ENCODE results near the gene COG5.

The COG5 gene

GRCh38 chr7:107591421-107591820, 27.7 kb upstream of the COG5 start:
- no peak overlapping the region for H3K27ac Mint-ChIP-seq
- H3K4me1 Mint-ChIP-seq, result no peaks in the 10 kb centered on the region
- H3K36me3 Mint-ChIP-seq (ENCODE audit: low read depth), result peaks cover 25% of the 10 kb centered on the region
- DNase-seq (no peak), ATAC-seq (no peak)
- no peaks in the 10 kb centered on the region for H3K27me3 Mint-ChIP-seq
- no peak overlapping the region for H3K4me3 Mint-ChIP-seq
- no peaks in the 10 kb centered on the region for H3K9me3 Mint-ChIP-seq

GRCh38 chr7:107588529-107589130, 24.9 kb upstream of the COG5 start:
- ATAC-seq (no peak), DNase-seq (no peak)
- H3K36me3 Mint-ChIP-seq (ENCODE audit: low read depth), result peaks cover 30% of the 10 kb centered on the region
- no peaks in the 10 kb centered on the region for H3K27me3 Mint-ChIP-seq
- H3K27ac Mint-ChIP-seq, result no peak overlapping the region
- no peaks in the 10 kb centered on the region for H3K4me1 Mint-ChIP-seq
- H3K9me3 Mint-ChIP-seq, result no peaks in the 10 kb centered on the region
- no peak overlapping the region for H3K4me3 Mint-ChIP-seq

GRCh38 chr7:107584716-107585115, 21.0 kb upstream of the COG5 start:
- Mint-ChIP-seq H3K4me3 (no peak overlapping the region), H3K9me3 (no peaks in the 10 kb centered on the region), H3K36me3 (ENCODE audit: low read depth) (peaks cover 29% of the 10 kb centered on the region), H3K27me3 (no peaks in the 10 kb centered on the region), H3K27ac (no peak overlapping the region), H3K4me1 (peaks cover 18% of the 10 kb centered on the region)
- DNase-seq, result no peak
- no peak for ATAC-seq

- Mint-ChIP-seq H3K4me1 (peaks cover 24% of the 10 kb centered on the region), H3K4me3 (no peak overlapping the region), H3K9me3 (no peaks in the 10 kb centered on the region), H3K27ac (no peak overlapping the region), H3K27me3 (no peaks in the 10 kb centered on the region), H3K36me3 (ENCODE audit: low read depth) (peaks cover 29% of the 10 kb centered on the region)
- no peak for ATAC-seq
- no peak for DNase-seq
Measured at GRCh38 chr7:107582875-107583274, 19.2 kb upstream of the COG5 start.

- peak overlapping the region; percentile 39 for H3K27ac Mint-ChIP-seq
- no peaks in the 10 kb centered on the region for H3K27me3 Mint-ChIP-seq
Measured at GRCh38 chr7:107581387-107582013, 17.8 kb upstream of the COG5 start.

GRCh38 chr7:107580716-107581383, 17.1 kb upstream of the COG5 start:
- peaks cover 24% of the 10 kb centered on the region for H3K4me1 Mint-ChIP-seq
- H3K36me3 Mint-ChIP-seq (ENCODE audit: low read depth), result peaks cover 18% of the 10 kb centered on the region
- H3K27ac Mint-ChIP-seq, result peak overlapping the region; percentile 39
- DNase-seq (no peak), ATAC-seq (no peak)
- H3K9me3 Mint-ChIP-seq, result no peaks in the 10 kb centered on the region
- H3K27me3 Mint-ChIP-seq, result no peaks in the 10 kb centered on the region
- peak overlapping the region; percentile 88 for H3K4me3 Mint-ChIP-seq

More at GRCh38 chr7:107581387-107582013, 17.8 kb upstream of the COG5 start:
- H3K4me3 Mint-ChIP-seq, result peak overlapping the region; percentile 88
- peaks cover 23% of the 10 kb centered on the region for H3K36me3 Mint-ChIP-seq (ENCODE audit: low read depth)
- no peaks in the 10 kb centered on the region for H3K9me3 Mint-ChIP-seq
- DNase-seq, result no peak
- peaks cover 24% of the 10 kb centered on the region for H3K4me1 Mint-ChIP-seq
- no peak for ATAC-seq

GRCh38 chr7:107579885-107580715, 16.4 kb upstream of the COG5 start, which contains the start of gene BCAP29:
BCAP29 (plus strand) TSS chr7:107580246; CDS start chr7:107580773, 527 bp downstream.
- H3K36me3 Mint-ChIP-seq (ENCODE audit: low read depth), result peaks cover 11% of the 10 kb centered on the region
- H3K9me3 Mint-ChIP-seq, result no peaks in the 10 kb centered on the region
- peak; percentile 76 for DNase-seq
- peak within 1 kb of the TSS; percentile 88 for H3K4me3 Mint-ChIP-seq
- H3K27me3 Mint-ChIP-seq, result no peaks in the 10 kb centered on the region
- ATAC-seq, result peak; percentile 94
- H3K4me1 Mint-ChIP-seq, result peaks cover 24% of the 10 kb centered on the region
- peak within 1 kb of the TSS; percentile 86 for H3K27ac Mint-ChIP-seq

GRCh38 chr7:107579554-107579884, 15.8 kb upstream of the COG5 start:
- H3K9me3 Mint-ChIP-seq, result no peaks in the 10 kb centered on the region
- ATAC-seq (peak; percentile 9), DNase-seq (no peak)
- peaks cover 7% of the 10 kb centered on the region for H3K36me3 Mint-ChIP-seq (ENCODE audit: low read depth)
- peak overlapping the region; percentile 88 for H3K4me3 Mint-ChIP-seq
- no peaks in the 10 kb centered on the region for H3K27me3 Mint-ChIP-seq
- H3K27ac Mint-ChIP-seq, result peak overlapping the region; percentile 86
- peaks cover 24% of the 10 kb centered on the region for H3K4me1 Mint-ChIP-seq

GRCh38 chr7:107573537-107573936, 9.8 kb upstream of the COG5 start:
- peaks cover 18% of the 10 kb centered on the region for H3K36me3 Mint-ChIP-seq (ENCODE audit: low read depth)
- H3K27ac Mint-ChIP-seq, result no peak overlapping the region
- no peaks in the 10 kb centered on the region for H3K9me3 Mint-ChIP-seq
- H3K4me3 Mint-ChIP-seq, result no peak overlapping the region
- peaks cover 2% of the 10 kb centered on the region for H3K4me1 Mint-ChIP-seq
- DNase-seq (no peak), ATAC-seq (no peak)
- no peaks in the 10 kb centered on the region for H3K27me3 Mint-ChIP-seq

GRCh38 chr7:107570298-107570697, 6.6 kb upstream of the COG5 start:
- Mint-ChIP-seq H3K27ac (no peak overlapping the region), H3K4me1 (peaks cover 5% of the 10 kb centered on the region), H3K9me3 (no peaks in the 10 kb centered on the region), H3K27me3 (no peaks in the 10 kb centered on the region), H3K4me3 (no peak overlapping the region), H3K36me3 (ENCODE audit: low read depth) (peaks cover 20% of the 10 kb centered on the region)
- ATAC-seq (no peak), DNase-seq (no peak)

GRCh38 chr7:107564553-107565298, 1.0 kb upstream of the COG5 start:
- Mint-ChIP-seq H3K27ac (peak overlapping the region; percentile 88), H3K4me3 (peak overlapping the region; percentile 83), H3K4me1 (peaks cover 50% of the 10 kb centered on the region), H3K36me3 (ENCODE audit: low read depth) (peaks cover 18% of the 10 kb centered on the region), H3K9me3 (no peaks in the 10 kb centered on the region), H3K27me3 (no peaks in the 10 kb centered on the region)
- DNase-seq (no peak), ATAC-seq (no peak)

- no peak for DNase-seq
- Mint-ChIP-seq H3K4me3 (peak overlapping the region; percentile 83), H3K27me3 (no peaks in the 10 kb centered on the region), H3K36me3 (ENCODE audit: low read depth) (peaks cover 11% of the 10 kb centered on the region), H3K27ac (peak overlapping the region; percentile 88), H3K4me1 (peaks cover 57% of the 10 kb centered on the region), H3K9me3 (no peaks in the 10 kb centered on the region)
- peak; percentile 67 for ATAC-seq
Measured at GRCh38 chr7:107563081-107563774, 492 bp downstream of the COG5 start.

GRCh38 chr7:107560898-107561516, 2.7 kb downstream of the COG5 start:
- DNase-seq (no peak), ATAC-seq (no peak)

More at GRCh38 chr7:107560898-107561516, 2.7 kb downstream of the COG5 start:
- H3K36me3 Mint-ChIP-seq (ENCODE audit: low read depth), result peaks cover 14% of the 10 kb centered on the region
- peak overlapping the region; percentile 4 for H3K27ac Mint-ChIP-seq
- H3K4me3 Mint-ChIP-seq, result peak overlapping the region; percentile 83
- no peaks in the 10 kb centered on the region for H3K9me3 Mint-ChIP-seq
- peaks cover 56% of the 10 kb centered on the region for H3K4me1 Mint-ChIP-seq
- no peaks in the 10 kb centered on the region for H3K27me3 Mint-ChIP-seq

All from activated naive CD8-positive, alpha-beta T cell treated with anti-CD3 and anti-CD28 coated beads, Interleukin-2, amount 50 U/mL, for 24 hours (primary cell).